ENCODE data around the gene DNM1. TPM values are rescaled to one million over a fixed set of nuclear protein-coding genes. Genes with fewer than 3 reads are reported as not detected.

Gene DNM1
- total and polyA plus RNA-seq, 2 experiments from 2014 or later = 36.0 to 42.0 TPM

DNA sequence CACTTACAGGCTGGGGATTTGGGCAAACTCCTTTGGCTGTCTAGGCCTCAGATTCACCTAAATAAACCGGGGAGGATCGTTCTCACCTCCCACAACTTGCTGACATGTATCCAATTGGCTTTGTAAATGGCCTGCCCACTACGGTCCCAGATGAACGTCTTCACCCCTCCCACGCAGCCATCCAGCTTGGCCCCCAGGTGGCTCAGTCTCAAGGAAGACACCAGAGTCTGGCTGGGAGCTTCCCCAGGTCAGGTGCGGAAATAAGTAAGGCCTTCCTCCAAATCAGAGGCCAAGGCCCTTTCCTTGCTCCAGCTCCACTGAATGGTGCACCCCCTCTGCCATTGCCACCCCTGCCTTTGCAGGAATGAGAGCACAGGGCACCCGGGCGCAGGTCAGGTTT lies 23.2 kb upstream of the DNM1 start:
- ATAC-seq (no peak), DNase-seq (ENCODE audit: low spot score) (no peak)
- no peak for TF ChIP-seq ZNF331 (CRISPR knock-in tag; IDR thresholded peaks at IDR 0.05; ENCODE audit: low read depth)
- no peak for TF ChIP-seq STAT1 (IDR thresholded peaks at IDR 0.05; ENCODE audit: unreplicated experiment)
- TF ChIP-seq, protein P1, sequence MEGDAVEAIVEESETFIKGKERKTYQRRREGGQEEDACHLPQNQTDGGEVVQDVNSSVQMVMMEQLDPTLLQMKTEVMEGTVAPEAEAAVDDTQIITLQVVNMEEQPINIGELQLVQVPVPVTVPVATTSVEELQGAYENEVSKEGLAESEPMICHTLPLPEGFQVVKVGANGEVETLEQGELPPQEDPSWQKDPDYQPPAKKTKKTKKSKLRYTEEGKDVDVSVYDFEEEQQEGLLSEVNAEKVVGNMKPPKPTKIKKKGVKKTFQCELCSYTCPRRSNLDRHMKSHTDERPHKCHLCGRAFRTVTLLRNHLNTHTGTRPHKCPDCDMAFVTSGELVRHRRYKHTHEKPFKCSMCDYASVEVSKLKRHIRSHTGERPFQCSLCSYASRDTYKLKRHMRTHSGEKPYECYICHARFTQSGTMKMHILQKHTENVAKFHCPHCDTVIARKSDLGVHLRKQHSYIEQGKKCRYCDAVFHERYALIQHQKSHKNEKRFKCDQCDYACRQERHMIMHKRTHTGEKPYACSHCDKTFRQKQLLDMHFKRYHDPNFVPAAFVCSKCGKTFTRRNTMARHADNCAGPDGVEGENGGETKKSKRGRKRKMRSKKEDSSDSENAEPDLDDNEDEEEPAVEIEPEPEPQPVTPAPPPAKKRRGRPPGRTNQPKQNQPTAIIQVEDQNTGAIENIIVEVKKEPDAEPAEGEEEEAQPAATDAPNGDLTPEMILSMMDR (conservative IDR thresholded peaks at IDR 0.05; ENCODE audit: low read depth in 2 of 2) = no peak
- TF ChIP-seq ZNF114 (CRISPR knock-in tag; IDR thresholded peaks at IDR 0.05) = no peak
- no peak for TF ChIP-seq EZH2 (IDR thresholded peaks at IDR 0.05; ENCODE audit: low read depth, unreplicated experiment)
- 0 out of 2 replicates have a peak, but pooled peaks cover 3% of the 10 kb centered on the region for H3F3A ChIP-seq (replicated peaks; ENCODE audit: low read depth)
- peaks cover 3% of the 10 kb centered on the region; the same call in 1 of the 2 replicates for H3K36me3 ChIP-seq (ENCODE audit: insufficient read depth)
- no peaks in the 10 kb centered on the region for H3K27me3 ChIP-seq (ENCODE audit: insufficient read depth)
- Mint-ChIP-seq H3K4me3 (no peak overlapping the region), H3K9me3 (no peaks in the 10 kb centered on the region; the same call in 2 of the 3 replicates), H3K4me1 (no peaks in the 10 kb centered on the region), H3K36me3 (ENCODE audit: low read depth) (peaks cover 61% of the 10 kb centered on the region), H3K27me3 (ENCODE audit: insufficient read depth, low read depth, poor library complexity) (peaks cover 7% of the 10 kb centered on the region), H3K27ac (no peak overlapping the region)
- no peak overlapping the region for H3K4me3 ChIP-seq
- no peak overlapping the region for H2AFZ ChIP-seq
- H4K20me1 ChIP-seq (replicated peaks; ENCODE audit: insufficient read depth) = 0 out of 2 replicates have a peak, but pooled peaks cover 7% of the 10 kb centered on the region
- no peaks in the 10 kb centered on the region for H3K4me1 ChIP-seq (ENCODE audit: insufficient read depth)
- H3K79me2 ChIP-seq (replicated peaks; ENCODE audit: insufficient read depth) = no peaks in the 10 kb centered on the region
- no peaks in the 10 kb centered on the region for H3K9me2 ChIP-seq (ENCODE audit: insufficient read depth)
- H3K4me2 ChIP-seq = no peak overlapping the region
- no peak overlapping the region for H3K27ac ChIP-seq (ENCODE audit: low read depth)

DNA sequence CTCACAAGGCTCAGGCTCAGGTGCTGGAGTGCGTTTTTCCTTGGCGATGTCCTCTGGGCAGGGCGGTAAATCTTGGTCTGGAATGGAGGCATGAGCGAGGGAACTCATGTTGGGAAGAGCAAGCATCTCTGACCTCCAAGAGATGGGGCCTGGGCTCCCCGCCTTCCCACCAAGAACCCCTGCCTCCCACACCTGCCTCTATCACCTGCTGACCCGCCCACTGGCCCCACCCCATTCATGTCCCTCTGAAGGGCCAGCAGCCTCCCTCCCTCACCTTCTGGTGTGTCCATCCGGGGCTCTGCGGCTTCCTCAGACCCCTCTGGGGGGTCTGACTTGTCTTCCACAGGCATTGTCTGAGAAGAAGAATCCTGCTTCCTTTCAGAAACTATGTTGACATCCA lies 22.7 kb upstream of the DNM1 start:
- Mint-ChIP-seq H3K36me3 (ENCODE audit: low read depth) (peaks cover 57% of the 10 kb centered on the region), H3K9me3 (no peaks in the 10 kb centered on the region; the same call in 2 of the 3 replicates), H3K27ac (no peak overlapping the region), H3K4me1 (no peaks in the 10 kb centered on the region), H3K27me3 (ENCODE audit: insufficient read depth, low read depth, poor library complexity) (peaks cover 7% of the 10 kb centered on the region), H3K4me3 (no peak overlapping the region)
- no peak overlapping the region for H3K27ac ChIP-seq (ENCODE audit: low read depth)
- no peak overlapping the region for H2AFZ ChIP-seq
- no peak for ATAC-seq
- H3K4me1 ChIP-seq (ENCODE audit: insufficient read depth) = no peaks in the 10 kb centered on the region
- H3K79me2 ChIP-seq (replicated peaks; ENCODE audit: insufficient read depth) = no peaks in the 10 kb centered on the region
- H3F3A ChIP-seq (replicated peaks; ENCODE audit: low read depth) = 0 out of 2 replicates have a peak, but pooled peaks cover 3% of the 10 kb centered on the region
- H3K36me3 ChIP-seq (ENCODE audit: insufficient read depth) = peaks cover 2% of the 10 kb centered on the region; the same call in 1 of the 2 replicates
- 0 out of 2 replicates have a peak, but pooled peaks cover 7% of the 10 kb centered on the region for H4K20me1 ChIP-seq (replicated peaks; ENCODE audit: insufficient read depth)
- TF ChIP-seq REST (IDR thresholded peaks at IDR 0.05; ENCODE audit: unreplicated experiment) (no peak), NANOG (IDR thresholded peaks at IDR 0.05; ENCODE audit: borderline replicate concordance) (no peak), CREB1 (CRISPR knock-in tag; IDR thresholded peaks at IDR 0.05; ENCODE audit: low read depth) (no peak)
- H3K4me2 ChIP-seq = no peak overlapping the region
- no peak overlapping the region for H3K4me3 ChIP-seq
- no peak for DNase-seq (ENCODE audit: low spot score)
- no peaks in the 10 kb centered on the region for H3K27me3 ChIP-seq (ENCODE audit: insufficient read depth)
- H3K9me2 ChIP-seq (ENCODE audit: insufficient read depth) = no peaks in the 10 kb centered on the region

All from GM23338 (cell line).